ENCODE results near the gene LAMA2. TPM values are rescaled to one million over a fixed set of nuclear protein-coding genes. Genes with fewer than 3 reads are reported as not detected.

LAMA2 gene
- total RNA-seq, 1 experiment from 2014 or later: 4.2 TPM

DNA sequence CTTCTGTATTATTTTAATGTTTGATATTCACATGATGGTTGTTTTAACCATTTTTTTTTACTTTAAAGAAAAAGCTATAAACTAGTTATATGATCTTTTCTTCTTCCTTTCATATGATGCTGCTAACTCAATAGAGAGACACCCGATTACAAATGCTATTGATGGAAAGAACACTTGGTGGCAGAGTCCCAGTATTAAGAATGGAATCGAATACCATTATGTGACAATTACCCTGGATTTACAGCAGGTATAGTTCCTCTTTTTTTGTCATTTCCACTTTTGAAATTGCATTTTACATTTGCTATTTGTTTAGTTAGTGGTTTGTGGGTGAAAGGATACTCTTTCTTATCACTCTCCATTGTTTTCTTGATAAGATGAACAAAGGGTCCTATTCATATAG, 176.7 kb downstream of the LAMA2 start:
- no peaks in the 10 kb centered on the region for H3K9me3 Mint-ChIP-seq
- Histone ChIP-seq H3K4me2 (ENCODE audit: insufficient read depth, insufficient read length, low read length) (no peak overlapping the region), H3K27ac (ENCODE audit: insufficient read length, low read depth, low read length) (no peak overlapping the region), H4K20me1 (ENCODE audit: control insufficient read depth, insufficient read depth, insufficient read length) (no peaks in the 10 kb centered on the region), H3K4ac (ENCODE audit: low read depth, low read length) (no peak overlapping the region), H3K18ac (ENCODE audit: insufficient read length, low read depth, low read length) (no peak overlapping the region), H2BK15ac (ENCODE audit: low read depth, low read length) (no peak overlapping the region), H3K23me2 (ENCODE audit: insufficient read length, low read depth, low read length, poor library complexity, severe bottlenecking) (no peaks in the 10 kb centered on the region), H4K5ac (ENCODE audit: insufficient read length, low read depth, low read length) (no peak overlapping the region), H3K14ac (ENCODE audit: insufficient read depth, low read length) (no peak overlapping the region), H4K91ac (ENCODE audit: insufficient read length, low read depth, low read length) (no peak overlapping the region), H2BK5ac (ENCODE audit: insufficient read length, low read length) (no peak overlapping the region), H2BK20ac (ENCODE audit: low read depth, low read length, poor library complexity, severe bottlenecking) (no peak overlapping the region), H3K23ac (ENCODE audit: insufficient read length, low read depth, low read length) (no peak overlapping the region), H2BK120ac (ENCODE audit: low read depth, low read length, poor library complexity, severe bottlenecking) (no peak overlapping the region), H4K8ac (replicated peaks; ENCODE audit: insufficient read length, low read depth, low read length) (no peak overlapping the region), H2BK12ac (ENCODE audit: insufficient read length, low read depth, low read length) (no peak overlapping the region), H2AK5ac (ENCODE audit: insufficient read length, low read length) (no peak overlapping the region), H3K9ac (ENCODE audit: extremely low read depth, insufficient read length, low read length) (no peak overlapping the region), H3K4me1 (ENCODE audit: insufficient read depth, low read length) (no peaks in the 10 kb centered on the region), H2AFZ (ENCODE audit: low read length) (no peak overlapping the region), H3T11ph (ENCODE audit: low read length) (no peak overlapping the region), H3K79me2 (ENCODE audit: insufficient read depth, low read length) (no peaks in the 10 kb centered on the region), H3K9me3 (ENCODE audit: control insufficient read depth, low read depth, low read length) (no peaks in the 10 kb centered on the region), H3K56ac (ENCODE audit: insufficient read length, low read depth, low read length) (no peak overlapping the region), H3K79me1 (ENCODE audit: insufficient read depth, low read depth, low read length, poor library complexity, severe bottlenecking) (no peaks in the 10 kb centered on the region), H3K27me3 (ENCODE audit: insufficient read depth, low read length) (no peaks in the 10 kb centered on the region)
- WGBS (ENCODE audit: extremely low coverage, insufficient read length, low lambda C conversion rate): no CpG with 5 or more reads among the region's 2 CpGs
- TF ChIP-seq, protein P1, sequence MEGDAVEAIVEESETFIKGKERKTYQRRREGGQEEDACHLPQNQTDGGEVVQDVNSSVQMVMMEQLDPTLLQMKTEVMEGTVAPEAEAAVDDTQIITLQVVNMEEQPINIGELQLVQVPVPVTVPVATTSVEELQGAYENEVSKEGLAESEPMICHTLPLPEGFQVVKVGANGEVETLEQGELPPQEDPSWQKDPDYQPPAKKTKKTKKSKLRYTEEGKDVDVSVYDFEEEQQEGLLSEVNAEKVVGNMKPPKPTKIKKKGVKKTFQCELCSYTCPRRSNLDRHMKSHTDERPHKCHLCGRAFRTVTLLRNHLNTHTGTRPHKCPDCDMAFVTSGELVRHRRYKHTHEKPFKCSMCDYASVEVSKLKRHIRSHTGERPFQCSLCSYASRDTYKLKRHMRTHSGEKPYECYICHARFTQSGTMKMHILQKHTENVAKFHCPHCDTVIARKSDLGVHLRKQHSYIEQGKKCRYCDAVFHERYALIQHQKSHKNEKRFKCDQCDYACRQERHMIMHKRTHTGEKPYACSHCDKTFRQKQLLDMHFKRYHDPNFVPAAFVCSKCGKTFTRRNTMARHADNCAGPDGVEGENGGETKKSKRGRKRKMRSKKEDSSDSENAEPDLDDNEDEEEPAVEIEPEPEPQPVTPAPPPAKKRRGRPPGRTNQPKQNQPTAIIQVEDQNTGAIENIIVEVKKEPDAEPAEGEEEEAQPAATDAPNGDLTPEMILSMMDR (conservative IDR thresholded peaks at IDR 0.05): no peak
- H3K4me3 Mint-ChIP-seq: no peak overlapping the region
- H3K27ac Mint-ChIP-seq: no peak overlapping the region
- H3K4me1 Mint-ChIP-seq: peaks cover 4 to 11% of the 10 kb centered on the region in 2 experiments; a peak in 3 of 4 replicates
- no peaks in the 10 kb centered on the region for H3K27me3 Mint-ChIP-seq (ENCODE audit: low read depth)
- H3K36me3 Mint-ChIP-seq (ENCODE audit: insufficient read depth in 1 of 3, low read depth in 3 of 3): no peaks in the 10 kb centered on the region
- no peak for DNase-seq
